ENCODE results near the gene SLX9. TPM values are rescaled to one million over a fixed set of nuclear protein-coding genes. Genes with fewer than 3 reads are reported as not detected.

Gene SLX9
- total RNA-seq, 1 donor from 2014 or later: 30.4 TPM

DNA sequence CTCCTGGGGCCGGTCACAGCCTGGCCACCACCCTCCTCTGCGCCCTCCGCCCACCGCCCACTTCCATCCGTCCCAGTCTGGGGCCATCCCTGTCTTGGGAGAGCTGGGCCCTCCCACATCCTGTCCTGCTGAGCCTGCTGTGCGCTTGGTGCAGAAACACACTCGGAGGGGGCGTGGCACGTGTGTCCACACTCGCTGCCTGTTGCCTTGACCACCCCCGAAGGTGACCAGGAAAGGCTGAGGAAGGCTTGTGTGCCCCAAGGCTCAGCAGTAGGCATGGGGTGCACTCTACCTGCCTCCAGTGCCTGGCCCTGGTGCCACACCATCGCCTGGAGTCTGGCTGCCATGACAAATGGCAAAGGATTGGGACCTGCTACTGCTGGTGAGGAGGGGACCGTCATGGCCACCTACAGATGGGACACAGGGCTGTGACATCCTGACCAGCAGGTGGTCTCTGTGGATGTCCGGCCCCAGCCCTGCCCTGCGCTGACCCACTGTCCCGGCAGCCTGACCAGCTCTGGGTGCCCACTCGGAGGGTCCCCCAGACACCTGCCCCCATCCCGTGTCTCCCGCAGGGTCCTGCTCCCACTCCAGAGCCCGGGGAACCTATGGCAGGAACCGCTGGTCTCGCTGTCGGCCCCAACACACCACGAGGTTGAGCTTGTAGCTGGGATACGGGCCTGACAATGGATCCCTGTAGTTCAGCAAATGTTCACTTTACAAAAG is 43.1 kb upstream of the SLX9 start:
- Mint-ChIP-seq H3K9me3 (ENCODE audit: unreplicated experiment) (no peaks in the 10 kb centered on the region), H3K4me1 (ENCODE audit: unreplicated experiment) (no peaks in the 10 kb centered on the region), H3K27me3 (ENCODE audit: unreplicated experiment) (peaks cover 13% of the 10 kb centered on the region), H3K4me3 (ENCODE audit: unreplicated experiment) (no peak overlapping the region), H3K36me3 (ENCODE audit: unreplicated experiment) (no peaks in the 10 kb centered on the region), H3K27ac (ENCODE audit: unreplicated experiment) (no peak overlapping the region)
- no peak for DNase-seq (ENCODE audit: extremely low spot score, unreplicated experiment)
- TF ChIP-seq, protein P1, sequence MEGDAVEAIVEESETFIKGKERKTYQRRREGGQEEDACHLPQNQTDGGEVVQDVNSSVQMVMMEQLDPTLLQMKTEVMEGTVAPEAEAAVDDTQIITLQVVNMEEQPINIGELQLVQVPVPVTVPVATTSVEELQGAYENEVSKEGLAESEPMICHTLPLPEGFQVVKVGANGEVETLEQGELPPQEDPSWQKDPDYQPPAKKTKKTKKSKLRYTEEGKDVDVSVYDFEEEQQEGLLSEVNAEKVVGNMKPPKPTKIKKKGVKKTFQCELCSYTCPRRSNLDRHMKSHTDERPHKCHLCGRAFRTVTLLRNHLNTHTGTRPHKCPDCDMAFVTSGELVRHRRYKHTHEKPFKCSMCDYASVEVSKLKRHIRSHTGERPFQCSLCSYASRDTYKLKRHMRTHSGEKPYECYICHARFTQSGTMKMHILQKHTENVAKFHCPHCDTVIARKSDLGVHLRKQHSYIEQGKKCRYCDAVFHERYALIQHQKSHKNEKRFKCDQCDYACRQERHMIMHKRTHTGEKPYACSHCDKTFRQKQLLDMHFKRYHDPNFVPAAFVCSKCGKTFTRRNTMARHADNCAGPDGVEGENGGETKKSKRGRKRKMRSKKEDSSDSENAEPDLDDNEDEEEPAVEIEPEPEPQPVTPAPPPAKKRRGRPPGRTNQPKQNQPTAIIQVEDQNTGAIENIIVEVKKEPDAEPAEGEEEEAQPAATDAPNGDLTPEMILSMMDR (IDR thresholded peaks at IDR 0.05): no peak

DNA sequence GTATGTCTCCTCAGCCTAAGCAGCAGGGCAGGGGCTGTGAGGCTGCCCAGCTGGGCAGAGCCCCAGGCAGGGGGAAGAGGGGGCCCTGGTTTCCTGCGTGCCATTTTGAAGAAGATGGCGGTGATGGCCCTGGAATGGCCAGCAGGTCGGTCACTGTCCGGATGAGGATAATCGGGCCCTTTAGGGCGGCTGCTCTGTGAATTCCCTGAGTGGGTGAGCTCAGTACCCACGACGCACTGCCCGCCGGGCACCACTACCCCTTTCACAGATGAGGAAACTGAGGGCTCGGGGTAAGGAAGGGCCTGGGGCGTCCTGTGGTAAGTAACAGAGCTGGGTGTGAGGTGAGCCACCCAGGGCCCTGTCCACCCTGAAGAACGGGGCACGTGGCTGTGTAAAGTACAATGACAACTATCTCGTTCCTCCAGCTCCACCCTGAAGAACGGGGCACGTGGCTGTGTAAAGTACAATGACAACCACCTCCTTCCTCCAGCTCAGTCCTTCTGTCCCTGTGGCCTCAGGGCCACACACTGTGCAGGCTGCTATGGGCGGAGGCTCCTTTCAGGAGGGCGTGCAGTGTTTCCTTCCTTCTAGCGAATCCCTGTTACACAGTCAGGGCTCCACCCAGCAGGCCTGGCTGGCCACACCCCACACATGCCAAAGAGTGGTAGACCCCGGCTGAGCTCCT is 42.4 kb upstream of the SLX9 start:
- Mint-ChIP-seq H3K9me3 (ENCODE audit: unreplicated experiment) (no peaks in the 10 kb centered on the region), H3K27ac (ENCODE audit: unreplicated experiment) (no peak overlapping the region), H3K36me3 (ENCODE audit: unreplicated experiment) (no peaks in the 10 kb centered on the region), H3K4me3 (ENCODE audit: unreplicated experiment) (no peak overlapping the region), H3K4me1 (ENCODE audit: unreplicated experiment) (no peaks in the 10 kb centered on the region), H3K27me3 (ENCODE audit: unreplicated experiment) (peaks cover 13% of the 10 kb centered on the region)
- TF ChIP-seq, protein P1 (IDR thresholded peaks at IDR 0.05): no peak
- no peak for DNase-seq (ENCODE audit: extremely low spot score, unreplicated experiment)

DNA sequence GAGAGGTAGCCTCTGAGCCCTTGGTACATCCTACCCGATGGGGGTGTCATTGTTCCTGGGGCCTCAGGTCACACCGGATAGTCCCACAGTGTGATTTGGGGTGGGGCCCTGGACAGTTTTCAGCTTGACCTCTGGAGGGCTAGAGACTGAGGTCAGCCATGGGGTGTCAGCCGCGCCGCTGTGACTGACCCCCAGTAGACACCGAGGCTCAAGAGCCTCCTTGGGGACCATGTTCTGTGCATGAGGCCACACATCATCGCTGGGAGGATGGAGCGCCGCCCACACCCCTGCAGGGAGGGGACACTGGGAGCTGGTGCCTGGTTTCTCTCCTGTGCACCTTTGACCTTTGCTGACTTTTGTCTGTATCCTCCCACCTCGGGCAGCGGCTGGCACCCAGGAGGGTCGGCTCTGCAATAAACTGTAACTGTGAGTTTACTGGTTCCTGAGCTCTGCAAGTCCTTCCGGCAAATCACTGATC is 41.8 kb upstream of the SLX9 start:
- Mint-ChIP-seq H3K27ac (ENCODE audit: unreplicated experiment) (no peak overlapping the region), H3K4me1 (ENCODE audit: unreplicated experiment) (no peaks in the 10 kb centered on the region), H3K9me3 (ENCODE audit: unreplicated experiment) (no peaks in the 10 kb centered on the region), H3K4me3 (ENCODE audit: unreplicated experiment) (no peak overlapping the region), H3K27me3 (ENCODE audit: unreplicated experiment) (peaks cover 13% of the 10 kb centered on the region), H3K36me3 (ENCODE audit: unreplicated experiment) (no peaks in the 10 kb centered on the region)
- no peak for DNase-seq (ENCODE audit: extremely low spot score, unreplicated experiment)
- TF ChIP-seq, protein P1 (IDR thresholded peaks at IDR 0.05): no peak

DNA sequence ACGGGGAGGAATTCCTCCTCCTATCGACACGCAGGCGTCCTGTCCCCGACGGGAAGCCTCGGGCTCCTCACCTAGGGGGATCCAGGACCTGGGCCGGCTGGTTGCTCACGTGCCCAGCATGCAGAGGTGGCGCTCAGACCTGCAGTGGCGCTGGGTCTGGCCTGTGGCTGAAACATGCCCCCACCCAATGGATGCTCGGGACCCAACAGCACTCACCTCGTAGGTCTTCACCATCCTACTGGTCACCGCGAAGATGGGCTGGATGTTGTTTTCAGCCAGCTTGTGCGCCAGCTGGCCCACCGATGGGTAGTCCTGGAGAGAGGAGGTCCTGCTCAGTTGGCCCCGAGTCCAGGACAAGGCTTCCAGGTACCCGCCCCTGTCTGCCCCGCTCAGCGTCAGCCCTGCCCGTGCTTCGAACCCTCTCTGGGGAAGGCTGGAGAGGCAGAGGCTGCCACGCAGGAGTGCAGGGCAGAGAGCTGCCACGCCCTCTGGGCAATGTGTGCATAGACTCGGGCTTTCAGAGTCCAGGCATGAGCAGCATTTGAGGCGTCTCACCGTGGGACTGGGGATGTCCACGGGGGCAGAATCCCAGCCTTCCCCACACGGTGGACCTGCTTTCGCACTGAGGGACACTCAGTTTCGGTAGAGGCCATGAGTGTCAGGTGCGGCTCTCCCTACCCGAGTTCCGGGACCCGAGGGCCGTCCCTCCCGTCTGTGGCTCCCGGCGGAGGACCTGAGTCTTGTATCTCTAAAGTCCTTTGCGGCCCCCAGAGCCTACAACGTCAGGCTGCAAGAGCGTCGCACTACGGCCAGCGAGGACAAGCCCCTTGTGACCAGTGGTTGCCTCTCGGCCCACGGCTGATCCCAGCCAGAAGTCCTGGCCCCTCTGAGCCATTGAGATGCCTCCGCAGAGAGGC is 40.7 kb upstream of the SLX9 start:
- H3K36me3 Mint-ChIP-seq (ENCODE audit: unreplicated experiment): no peaks in the 10 kb centered on the region
- H3K4me3 Mint-ChIP-seq (ENCODE audit: unreplicated experiment): no peak overlapping the region
- no peaks in the 10 kb centered on the region for H3K4me1 Mint-ChIP-seq (ENCODE audit: unreplicated experiment)
- no peak overlapping the region for H3K27ac Mint-ChIP-seq (ENCODE audit: unreplicated experiment)
- TF ChIP-seq, protein P1 (IDR thresholded peaks at IDR 0.05): no peak
- peaks cover 9% of the 10 kb centered on the region for H3K27me3 Mint-ChIP-seq (ENCODE audit: unreplicated experiment)
- H3K9me3 Mint-ChIP-seq (ENCODE audit: unreplicated experiment): no peaks in the 10 kb centered on the region
- DNase-seq (ENCODE audit: extremely low spot score, unreplicated experiment): no peak
